ENCODE measurements around the gene APOBEC3C. TPM values are rescaled to one million over a fixed set of nuclear protein-coding genes. Genes with fewer than 3 reads are reported as not detected.

Gene APOBEC3C
- total and polyA plus RNA-seq, 3 donors from 2014 or later: 58.4 to 76.6 (median 61.3) TPM

GRCh38 chr22:38966380-38966702 lies 47.7 kb upstream of the APOBEC3C start:
- no peaks in the 10 kb centered on the region for H3K36me3 ChIP-seq (ENCODE audit: low read depth, missing control alignments)
- no peaks in the 10 kb centered on the region for H3K27me3 ChIP-seq
- no peak overlapping the region for H3K4me3 ChIP-seq
- H3K27ac ChIP-seq: no peak overlapping the region
- no peaks in the 10 kb centered on the region for H3K4me1 ChIP-seq
- 79 to 90% methylated on average over 3 to 4 of the region's 5 CpGs for WGBS, 2 donors
- intact Hi-C loops (cut with DNase I; ENCODE audit: low total_unique reads): no loop called here
- H3K9me3 ChIP-seq: no peaks in the 10 kb centered on the region
- no peak for DNase-seq
- no peak for TF ChIP-seq CTCF (IDR thresholded peaks at IDR 0.05)
- TF ChIP-seq POLR2A (IDR thresholded peaks at IDR 0.05): no peak

- H3K36me3 ChIP-seq (ENCODE audit: low read depth, missing control alignments): no peaks in the 10 kb centered on the region
- H3K27me3 ChIP-seq: no peaks in the 10 kb centered on the region
- H3K27ac ChIP-seq: no peak overlapping the region
- no peaks in the 10 kb centered on the region for H3K4me1 ChIP-seq
- DNase-seq: no peak
- intact Hi-C loops (cut with DNase I; ENCODE audit: low total_unique reads): no loop called here
- no peak for TF ChIP-seq CTCF (IDR thresholded peaks at IDR 0.05)
- 89% methylated on average over 7 of the region's 7 CpGs; no CpG with 5 or more reads in 1 of the 2 donors for WGBS, 2 donors
- no peak overlapping the region for H3K4me3 ChIP-seq
- no peaks in the 10 kb centered on the region for H3K9me3 ChIP-seq
These were observed 47.1 kb upstream of the APOBEC3C start for GRCh38 chr22:38966942-38967341.

- Histone ChIP-seq H3K4me3 (no peak overlapping the region), H3K27me3 (no peaks in the 10 kb centered on the region), H3K4me1 (no peaks in the 10 kb centered on the region), H3K27ac (no peak overlapping the region), H3K9me3 (no peaks in the 10 kb centered on the region), H3K36me3 (ENCODE audit: low read depth, missing control alignments) (no peaks in the 10 kb centered on the region)
- DNase-seq: no peak
- 82 to 88% methylated on average over 11 to 15 of the region's 15 CpGs for WGBS, 2 donors
- TF ChIP-seq CTCF (IDR thresholded peaks at IDR 0.05) (no peak), POLR2A (IDR thresholded peaks at IDR 0.05) (no peak)
- intact Hi-C loops (cut with DNase I; ENCODE audit: low total_unique reads): no loop called here
These were observed 46.3 kb upstream of the APOBEC3C start for GRCh38 chr22:38967451-38968450.

GRCh38 chr22:38968801-38969200 lies 45.3 kb upstream of the APOBEC3C start:
- WGBS, 2 donors: 83 to 90% methylated on average over 11 of the region's 11 CpGs
- Histone ChIP-seq H3K36me3 (ENCODE audit: low read depth, missing control alignments) (no peaks in the 10 kb centered on the region), H3K4me3 (no peak overlapping the region), H3K9me3 (no peaks in the 10 kb centered on the region), H3K27ac (no peak overlapping the region), H3K27me3 (no peaks in the 10 kb centered on the region), H3K4me1 (no peaks in the 10 kb centered on the region)
- TF ChIP-seq CTCF (IDR thresholded peaks at IDR 0.05): no peak
- no peak for TF ChIP-seq POLR2A (IDR thresholded peaks at IDR 0.05)
- no peak for DNase-seq
- intact Hi-C loops (cut with DNase I; ENCODE audit: low total_unique reads): no loop called here

- Histone ChIP-seq H3K4me3 (no peak overlapping the region), H3K27me3 (no peaks in the 10 kb centered on the region), H3K36me3 (ENCODE audit: low read depth, missing control alignments) (no peaks in the 10 kb centered on the region), H3K4me1 (no peaks in the 10 kb centered on the region), H3K27ac (no peak overlapping the region), H3K9me3 (no peaks in the 10 kb centered on the region)
- TF ChIP-seq CTCF (IDR thresholded peaks at IDR 0.05) (no peak), POLR2A (IDR thresholded peaks at IDR 0.05) (no peak)
- intact Hi-C loops (cut with DNase I; ENCODE audit: low total_unique reads): no loop called here
- 53 to 63% methylated on average over 8 of the region's 8 CpGs for WGBS, 2 donors
- no peak for DNase-seq
These were observed 43.5 kb upstream of the APOBEC3C start for GRCh38 chr22:38970551-38970950.

Data from testis (tissue), 3 donors.